C4-2B (cell line): ENCODE results near the gene TRIM17.

Source experiments
- ZFX ChIP-seq: fragments of 450-650 bp; IDR thresholded peaks from 2 replicates; pipeline ENCODE4 v1.6.1; 2017
- TF ChIP-seq, protein P1 (sequence below): fragments of 450-650 bp; conservative IDR thresholded peaks from 2 replicates; pipeline ENCODE4 v1.5.1; 2017; ENCODE audit warnings: mild to moderate bottlenecking

GRCh38 chr1:228453022-228453560 lies 36.4 kb upstream of the TRIM17 start:
- TF ChIP-seq, protein P1, sequence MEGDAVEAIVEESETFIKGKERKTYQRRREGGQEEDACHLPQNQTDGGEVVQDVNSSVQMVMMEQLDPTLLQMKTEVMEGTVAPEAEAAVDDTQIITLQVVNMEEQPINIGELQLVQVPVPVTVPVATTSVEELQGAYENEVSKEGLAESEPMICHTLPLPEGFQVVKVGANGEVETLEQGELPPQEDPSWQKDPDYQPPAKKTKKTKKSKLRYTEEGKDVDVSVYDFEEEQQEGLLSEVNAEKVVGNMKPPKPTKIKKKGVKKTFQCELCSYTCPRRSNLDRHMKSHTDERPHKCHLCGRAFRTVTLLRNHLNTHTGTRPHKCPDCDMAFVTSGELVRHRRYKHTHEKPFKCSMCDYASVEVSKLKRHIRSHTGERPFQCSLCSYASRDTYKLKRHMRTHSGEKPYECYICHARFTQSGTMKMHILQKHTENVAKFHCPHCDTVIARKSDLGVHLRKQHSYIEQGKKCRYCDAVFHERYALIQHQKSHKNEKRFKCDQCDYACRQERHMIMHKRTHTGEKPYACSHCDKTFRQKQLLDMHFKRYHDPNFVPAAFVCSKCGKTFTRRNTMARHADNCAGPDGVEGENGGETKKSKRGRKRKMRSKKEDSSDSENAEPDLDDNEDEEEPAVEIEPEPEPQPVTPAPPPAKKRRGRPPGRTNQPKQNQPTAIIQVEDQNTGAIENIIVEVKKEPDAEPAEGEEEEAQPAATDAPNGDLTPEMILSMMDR, result no peak
- no peak for TF ChIP-seq ZFX
